Glutamatergic neuron (in vitro differentiated cells): ENCODE measurements around the gene HOXB1. TPM values are rescaled to one million over a fixed set of nuclear protein-coding genes. Genes with fewer than 3 reads are reported as not detected.

ENCODE experiments used
- DNase-seq: peaks from one replicate; pipeline ENCODE4 v3.0.0; 2022
- H3K27ac Mint-ChIP-seq: one replicate; pipeline ENCODE4 v1.8.0; 2020; ENCODE audit warnings: mild to moderate bottlenecking, mixed read lengths, inconsistent platforms; ENCODE audit not compliant: unreplicated experiment
- H3K27me3 Mint-ChIP-seq: one replicate; pipeline ENCODE4 v1.8.0; 2020; ENCODE audit warnings: mild to moderate bottlenecking, moderate library complexity, mixed read lengths, inconsistent platforms; ENCODE audit not compliant: unreplicated experiment
- H3K36me3 Mint-ChIP-seq: one replicate; pipeline ENCODE4 v1.8.0; 2020; ENCODE audit warnings: mild to moderate bottlenecking, mixed read lengths, inconsistent platforms; ENCODE audit not compliant: unreplicated experiment
- H3K4me1 Mint-ChIP-seq: one replicate; pipeline ENCODE4 v1.8.0; 2020; ENCODE audit warnings: mild to moderate bottlenecking, low read depth, mixed read lengths, inconsistent platforms; ENCODE audit not compliant: unreplicated experiment
- H3K4me3 Mint-ChIP-seq: one replicate; pipeline ENCODE4 v1.8.0; 2020; ENCODE audit warnings: mild to moderate bottlenecking, mixed read lengths, inconsistent platforms; ENCODE audit not compliant: unreplicated experiment
- H3K9me3 Mint-ChIP-seq: one replicate; pipeline ENCODE4 v1.8.0; 2020; ENCODE audit warnings: mild to moderate bottlenecking, moderate library complexity, mixed read lengths, inconsistent platforms; ENCODE audit not compliant: unreplicated experiment
- total RNA-seq: library from RNA; stranded (reverse); fragmentation: NEBNext Ultra II Directional; extraction: Animal tissue kit (Norgen Biotek cat#: 25700); gene quantifications from one replicate; pipeline ENCODE4 v1.2.1, GENCODE V29; 2021; ENCODE audit not compliant: unreplicated experiment
- TF ChIP-seq, protein P1 (sequence below): fragments of 200-600 bp; sonication (generic); IDR thresholded peaks from one replicate; pipeline ENCODE4 v1.5.0; 2021; ENCODE audit not compliant: partially characterized antibody, unreplicated experiment

HOXB1 gene
- total RNA-seq, 1 donor from 2014 or later = not detected

- TF ChIP-seq, protein P1, sequence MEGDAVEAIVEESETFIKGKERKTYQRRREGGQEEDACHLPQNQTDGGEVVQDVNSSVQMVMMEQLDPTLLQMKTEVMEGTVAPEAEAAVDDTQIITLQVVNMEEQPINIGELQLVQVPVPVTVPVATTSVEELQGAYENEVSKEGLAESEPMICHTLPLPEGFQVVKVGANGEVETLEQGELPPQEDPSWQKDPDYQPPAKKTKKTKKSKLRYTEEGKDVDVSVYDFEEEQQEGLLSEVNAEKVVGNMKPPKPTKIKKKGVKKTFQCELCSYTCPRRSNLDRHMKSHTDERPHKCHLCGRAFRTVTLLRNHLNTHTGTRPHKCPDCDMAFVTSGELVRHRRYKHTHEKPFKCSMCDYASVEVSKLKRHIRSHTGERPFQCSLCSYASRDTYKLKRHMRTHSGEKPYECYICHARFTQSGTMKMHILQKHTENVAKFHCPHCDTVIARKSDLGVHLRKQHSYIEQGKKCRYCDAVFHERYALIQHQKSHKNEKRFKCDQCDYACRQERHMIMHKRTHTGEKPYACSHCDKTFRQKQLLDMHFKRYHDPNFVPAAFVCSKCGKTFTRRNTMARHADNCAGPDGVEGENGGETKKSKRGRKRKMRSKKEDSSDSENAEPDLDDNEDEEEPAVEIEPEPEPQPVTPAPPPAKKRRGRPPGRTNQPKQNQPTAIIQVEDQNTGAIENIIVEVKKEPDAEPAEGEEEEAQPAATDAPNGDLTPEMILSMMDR = no peak
- no peak for DNase-seq
- Mint-ChIP-seq H3K9me3 (peaks cover 7% of the 10 kb centered on the region), H3K36me3 (no peaks in the 10 kb centered on the region), H3K4me3 (peak overlapping the region; percentile 36), H3K27me3 (peaks cover 46% of the 10 kb centered on the region), H3K4me1 (peaks cover 14% of the 10 kb centered on the region), H3K27ac (no peak overlapping the region)
These were observed 18.4 kb upstream of the HOXB1 start for GRCh38 chr17:48549281-48549630.

DNA sequence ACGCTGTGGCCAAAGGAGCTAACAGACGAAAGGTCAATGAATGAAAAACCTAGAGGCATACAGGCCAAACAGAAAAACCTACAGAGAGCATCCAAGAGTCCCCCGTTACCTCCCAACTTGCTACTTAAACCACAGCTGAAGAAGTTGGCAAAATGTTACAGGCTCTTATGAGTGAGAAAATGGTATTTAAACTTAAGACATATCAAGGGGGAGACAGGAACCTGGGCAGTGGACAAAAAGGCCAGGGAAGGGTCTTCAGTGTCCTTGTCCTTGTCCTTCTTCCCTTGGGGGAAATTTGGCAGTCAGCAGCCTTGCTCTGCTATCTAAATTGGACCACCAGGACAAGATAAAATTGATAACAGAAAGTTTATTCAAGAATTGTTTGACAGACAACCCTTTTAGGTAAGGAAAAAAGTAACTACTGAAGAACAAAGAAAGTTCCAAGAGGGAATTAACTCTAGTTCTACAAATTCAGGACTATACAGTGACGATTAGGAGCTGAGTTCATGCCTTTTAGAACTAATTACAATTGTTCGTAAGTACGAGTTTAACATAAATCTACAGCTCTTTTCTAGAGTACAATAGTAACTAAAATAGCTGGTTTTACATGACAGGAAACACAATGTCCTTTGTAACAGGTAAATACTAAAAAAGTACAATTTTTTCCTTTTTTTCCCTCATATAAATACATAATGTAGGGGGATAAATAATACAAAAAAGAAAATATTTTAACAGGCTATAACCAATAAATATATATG, 17.9 kb upstream of the HOXB1 start:
- DNase-seq = no peak
- Mint-ChIP-seq H3K27me3 (peaks cover 44% of the 10 kb centered on the region), H3K4me1 (peaks cover 12% of the 10 kb centered on the region), H3K9me3 (peaks cover 9% of the 10 kb centered on the region), H3K36me3 (no peaks in the 10 kb centered on the region), H3K4me3 (peak overlapping the region; percentile 66), H3K27ac (no peak overlapping the region)
- TF ChIP-seq, protein P1 = no peak

DNA sequence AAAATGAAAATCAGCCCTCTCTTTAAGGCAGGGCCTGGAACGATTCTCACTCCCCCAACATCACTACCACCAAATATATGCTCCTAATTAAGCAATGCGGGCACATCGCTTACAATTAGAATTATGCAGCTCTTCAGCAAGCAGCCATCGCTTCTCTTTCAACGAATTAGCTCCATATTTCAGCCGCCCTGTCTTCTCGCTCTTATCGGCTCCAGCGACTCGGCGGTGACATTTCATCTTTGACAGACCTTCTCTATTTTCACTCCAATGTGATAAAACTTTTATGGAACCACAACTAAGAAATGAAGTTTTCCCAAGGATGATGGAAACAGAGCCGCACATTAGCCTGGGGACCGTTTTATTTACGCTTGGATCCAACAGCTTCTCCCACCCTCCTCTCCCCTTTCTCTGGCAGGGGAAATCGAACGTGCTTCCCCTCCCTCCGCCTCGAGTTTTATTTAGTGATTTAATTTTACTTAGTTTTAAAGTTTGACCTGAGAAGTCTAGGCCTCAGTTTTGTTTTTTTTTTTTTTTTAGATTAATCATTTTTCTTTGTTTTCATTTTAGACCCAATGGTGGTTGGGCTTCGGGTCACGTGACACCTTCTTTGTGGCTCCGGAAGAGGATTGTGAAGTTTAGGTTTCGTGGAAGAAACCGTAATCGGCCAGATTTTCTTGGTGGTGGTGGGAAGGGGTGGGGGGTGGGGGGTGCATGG, 17.2 kb upstream of the HOXB1 start:
- Mint-ChIP-seq H3K4me1 (peaks cover 11% of the 10 kb centered on the region), H3K27ac (peak overlapping the region; percentile 26)
- no peak for DNase-seq

GRCh38 chr17:48546924-48547807, 16.4 kb upstream of the HOXB1 start:
- Mint-ChIP-seq H3K27me3 (peaks cover 42% of the 10 kb centered on the region), H3K9me3 (peaks cover 18% of the 10 kb centered on the region), H3K4me1 (peaks cover 11% of the 10 kb centered on the region), H3K27ac (peak overlapping the region; percentile 26), H3K36me3 (no peaks in the 10 kb centered on the region), H3K4me3 (peak overlapping the region; percentile 68)
- TF ChIP-seq, protein P1 = no peak
- no peak for DNase-seq

More for the DNA sequence above, 17.2 kb upstream of the HOXB1 start:
- TF ChIP-seq, protein P1 = no peak
- no peaks in the 10 kb centered on the region for H3K36me3 Mint-ChIP-seq
- H3K27me3 Mint-ChIP-seq = peaks cover 40% of the 10 kb centered on the region
- H3K9me3 Mint-ChIP-seq = peaks cover 13% of the 10 kb centered on the region
- H3K4me3 Mint-ChIP-seq = peak overlapping the region; percentile 66
